GM11168 (cell line): ENCODE measurements around the gene MEMO1.
"Not testable (repeated sequence)": the region's sequence is repeated elsewhere in the genome, so short reads cannot be mapped to it uniquely, and the experiment has no call there.

Source experiments
- in situ Hi-C: fragments of 300-500 bp; cut with MboI; formaldehyde crosslinking; loops from one replicate; pipeline ENCODE4 v1.12.0; 2022; ENCODE audit warnings: low sequenced_read_pairs; ENCODE audit not compliant: unreplicated experiment

The MEMO1 gene

GRCh38 chr2:31999438-31999837 is 11.4 kb downstream of the MEMO1 start:
- in situ Hi-C loops: loop anchor here (25.0 kb wide), 1 partner anchor 1488 kb away; the partner anchor contains the start of gene RASGRP3

GRCh38 chr2:31998731-31999383 is 12.0 kb downstream of the MEMO1 start:
- in situ Hi-C loops: loop anchor here (25.0 kb wide), 1 partner anchor 1488 kb away; the partner anchor contains the start of gene RASGRP3

- in situ Hi-C loops: loop anchor here (25.0 kb wide), 1 partner anchor 1490 kb away; the partner anchor contains the start of gene RASGRP3
These were observed 13.2 kb downstream of the MEMO1 start for GRCh38 chr2:31997653-31998052.

GRCh38 chr2:31996571-31997150 is 14.1 kb downstream of the MEMO1 start:
- in situ Hi-C loops: loop anchor here (25.0 kb wide), 1 partner anchor 1491 kb away; the partner anchor contains the start of gene RASGRP3

- in situ Hi-C loops: loop anchor here (25.0 kb wide), 1 partner anchor 1494 kb away; the partner anchor contains the start of gene RASGRP3
These were observed 17.9 kb downstream of the MEMO1 start for GRCh38 chr2:31992934-31993333.

GRCh38 chr2:31992025-31992579 is 18.7 kb downstream of the MEMO1 start:
- in situ Hi-C loops: loop anchor here (25.0 kb wide), 1 partner anchor 1495 kb away; the partner anchor contains the start of gene RASGRP3

GRCh38 chr2:31989946-31990345 is 20.9 kb downstream of the MEMO1 start:
- in situ Hi-C loops: loop anchor here (25.0 kb wide), 1 partner anchor 1497 kb away; the partner anchor contains the start of gene RASGRP3

- in situ Hi-C loops: loop anchor here (25.0 kb wide), 1 partner anchor 1500 kb away; the partner anchor contains the start of gene RASGRP3
These were observed 23.2 kb downstream of the MEMO1 start for GRCh38 chr2:31987454-31988220.

- in situ Hi-C loops: loop anchor here (25.0 kb wide), 1 partner anchor 1500 kb away; the partner anchor contains the start of gene RASGRP3
These were observed 23.9 kb downstream of the MEMO1 start for GRCh38 chr2:31986906-31987305.

- in situ Hi-C loops: loop anchor here (25.0 kb wide), 1 partner anchor 1503 kb away; the partner anchor contains the start of gene RASGRP3
These were observed 26.9 kb downstream of the MEMO1 start for GRCh38 chr2:31983762-31984467.

- in situ Hi-C loops: loop anchor here (25.0 kb wide), 1 partner anchor 1506 kb away; the partner anchor contains the start of gene RASGRP3
These were observed 30.0 kb downstream of the MEMO1 start for GRCh38 chr2:31980674-31981356.

GRCh38 chr2:31979956-31980355 is 30.9 kb downstream of the MEMO1 start:
- in situ Hi-C loops: loop anchor here (25.0 kb wide), 1 partner anchor 1507 kb away; the partner anchor contains the start of gene RASGRP3

GRCh38 chr2:31979018-31979417 is 31.8 kb downstream of the MEMO1 start:
- in situ Hi-C loops: loop anchor here (25.0 kb wide), 1 partner anchor 1508 kb away; the partner anchor contains the start of gene RASGRP3

GRCh38 chr2:31978436-31978835 is 32.4 kb downstream of the MEMO1 start:
- in situ Hi-C loops: loop anchor here (25.0 kb wide), 1 partner anchor 1509 kb away; the partner anchor contains the start of gene RASGRP3

GRCh38 chr2:31973665-31974064 is 37.1 kb downstream of the MEMO1 start:
- in situ Hi-C loops: no loop called here

GRCh38 chr2:31972059-31972458 is 38.7 kb downstream of the MEMO1 start:
- in situ Hi-C loops: no loop called here

GRCh38 chr2:31969178-31969577 is 41.6 kb downstream of the MEMO1 start:
- in situ Hi-C loops: no loop called here

- in situ Hi-C loops: no loop called here
These were observed 43.0 kb downstream of the MEMO1 start for GRCh38 chr2:31967790-31968189.

GRCh38 chr2:31966402-31966801 is 44.4 kb downstream of the MEMO1 start:
- in situ Hi-C loops: not testable (repeated sequence)
